MCF 10A (cell line): ENCODE measurements around the gene PAPPA2. TPM values are rescaled to one million over a fixed set of nuclear protein-coding genes. Genes with fewer than 3 reads are reported as not detected.

Source experiments
- BruUV-seq: library from RNA; stranded (reverse); fragments of 400-500 nt; replicated peaks from 2 replicates; lab custom pipeline; 2021; lab: Mats Ljungman, UMichigan
- CTCF ChIA-PET: fragments of 300-600 bp; sonication (Branson Sonifier 250); formaldehyde crosslinking; extraction: SDS; loops from one replicate; lab custom pipeline; 2021; ENCODE audit warnings: antibody characterized with exemption, inconsistent platforms; lab: Yijun Ruan, JAX
- POLR2A ChIA-PET: fragments of 300-600, 350-650 bp; sonication (Branson Sonifier 250); formaldehyde crosslinking; extraction: SDS; loops from one replicate; lab custom pipeline; 2020; ENCODE audit warnings: antibody characterized with exemption, inconsistent platforms; lab: Yijun Ruan, JAX
- DNase-seq: peaks from one replicate; pipeline ENCODE4 v3.0.0-alpha.2; 2018; ENCODE audit not compliant: unreplicated experiment
- H3K27ac Mint-ChIP-seq: one replicate; pipeline ENCODE4 v1.8.0; 2022; ENCODE audit warnings: mild to moderate bottlenecking, low read depth, mixed read lengths; ENCODE audit not compliant: unreplicated experiment
- H3K27me3 Mint-ChIP-seq: one replicate; pipeline ENCODE4 v1.8.0; 2022; ENCODE audit warnings: mixed read lengths; ENCODE audit not compliant: insufficient read depth, unreplicated experiment
- H3K36me3 Mint-ChIP-seq: one replicate; pipeline ENCODE4 v1.8.0; 2022; ENCODE audit warnings: mild to moderate bottlenecking, moderate library complexity, mixed read lengths; ENCODE audit not compliant: insufficient read depth, unreplicated experiment
- H3K4me1 Mint-ChIP-seq: one replicate; pipeline ENCODE4 v1.8.0; 2022; ENCODE audit warnings: mixed read lengths; ENCODE audit not compliant: insufficient read depth, unreplicated experiment
- H3K4me3 Mint-ChIP-seq: one replicate; pipeline ENCODE4 v1.8.0; 2022; ENCODE audit warnings: mild to moderate bottlenecking, moderate library complexity, mixed read lengths; ENCODE audit not compliant: unreplicated experiment
- H3K9me3 Mint-ChIP-seq: one replicate; pipeline ENCODE4 v1.8.0; 2022; ENCODE audit warnings: mixed read lengths; ENCODE audit not compliant: unreplicated experiment
- CTCF ChIP-seq: fragments of 200-600 bp; IDR thresholded peaks from one replicate; pipeline ENCODE4 v1.8.0; 2022; ENCODE audit warnings: antibody characterized with exemption, mild to moderate bottlenecking; ENCODE audit not compliant: unreplicated experiment
- intact Hi-C: fragments of 100-400 bp; cut with micrococcal nuclease; formaldehyde crosslinking; loops from 2 replicates; pipeline ENCODE4 v1.14.1; 2022
- total RNA-seq: library from RNA; stranded (reverse); gene quantifications from 2 replicates; pipeline ENCODE4 v1.2.3, GENCODE V29; 2022

Gene PAPPA2
- total RNA-seq, 1 experiment from 2014 or later: 11.5 TPM

GRCh38 chr1:176696689-176697088 is 233.7 kb downstream of the PAPPA2 start:
- H3K4me3 Mint-ChIP-seq: no peak overlapping the region
- DNase-seq: no peak
- no peaks in the 10 kb centered on the region for H3K36me3 Mint-ChIP-seq
- H3K9me3 Mint-ChIP-seq: no peaks in the 10 kb centered on the region
- ChIA-PET POLR2A (no interaction called here), CTCF (interaction anchor here (3.7 to 10.3 kb wide), 3 partner anchors 10 to 321 kb away, joined by 17 to 252 read pairs (median 228); no protein-coding TSS in a partner anchor)
- H3K4me1 Mint-ChIP-seq: peaks cover 13% of the 10 kb centered on the region
- intact Hi-C loops: no loop called here
- no TSS peak for BruUV-seq
- no peak for TF ChIP-seq CTCF
- no peak overlapping the region for H3K27ac Mint-ChIP-seq
- H3K27me3 Mint-ChIP-seq: no peaks in the 10 kb centered on the region

- no peaks in the 10 kb centered on the region for H3K36me3 Mint-ChIP-seq
- no peak for TF ChIP-seq CTCF
- intact Hi-C loops: no loop called here
- H3K27me3 Mint-ChIP-seq: no peaks in the 10 kb centered on the region
- no peaks in the 10 kb centered on the region for H3K9me3 Mint-ChIP-seq
- ChIA-PET CTCF (interaction anchor here (0.7 to 5.2 kb wide), 3 partner anchors 9 to 140 kb away, joined by 3 to 27 read pairs (median 26); no protein-coding TSS in a partner anchor), POLR2A (no interaction called here)
- no peak overlapping the region for H3K27ac Mint-ChIP-seq
- no peak overlapping the region for H3K4me3 Mint-ChIP-seq
- no TSS peak for BruUV-seq
- DNase-seq: no peak
- peaks cover 13% of the 10 kb centered on the region for H3K4me1 Mint-ChIP-seq
Observed at GRCh38 chr1:176699821-176700220, 236.8 kb downstream of the PAPPA2 start.

- CTCF ChIA-PET: interaction anchor here (0.6 to 5.2 kb wide), 6 partner anchors 10 to 1114 kb away, joined by 3 to 27 read pairs (median 4); no protein-coding TSS in a partner anchor
- intact Hi-C loops: no loop called here
- DNase-seq: no peak
- Mint-ChIP-seq H3K27me3 (no peaks in the 10 kb centered on the region), H3K4me3 (no peak overlapping the region), H3K4me1 (peaks cover 6% of the 10 kb centered on the region), H3K27ac (no peak overlapping the region), H3K9me3 (no peaks in the 10 kb centered on the region), H3K36me3 (no peaks in the 10 kb centered on the region)
- no TSS peak for BruUV-seq
- no peak for TF ChIP-seq CTCF
- POLR2A ChIA-PET: interaction anchor here (0.6 kb wide), 1 partner anchor 1152 kb away, joined by 3 read pairs; no protein-coding TSS in a partner anchor
Observed at GRCh38 chr1:176701151-176701866, 238.3 kb downstream of the PAPPA2 start.

GRCh38 chr1:176702901-176703300 is 239.9 kb downstream of the PAPPA2 start:
- TF ChIP-seq CTCF: no peak
- ChIA-PET POLR2A (no interaction called here), CTCF (interaction anchor here (0.8 to 5.2 kb wide), 3 partner anchors 11 to 346 kb away, joined by 4 to 26 read pairs (median 6); no protein-coding TSS in a partner anchor)
- Mint-ChIP-seq H3K36me3 (no peaks in the 10 kb centered on the region), H3K4me3 (no peak overlapping the region), H3K27me3 (no peaks in the 10 kb centered on the region), H3K27ac (no peak overlapping the region), H3K9me3 (no peaks in the 10 kb centered on the region), H3K4me1 (peaks cover 6% of the 10 kb centered on the region)
- intact Hi-C loops: no loop called here
- BruUV-seq: no TSS peak
- DNase-seq: no peak
